Measurements from ENCODE around the gene CNTNAP2. TPM values are rescaled to one million over a fixed set of nuclear protein-coding genes. Genes with fewer than 3 reads are reported as not detected.

The CNTNAP2 gene
- total RNA-seq, 1 donor from 2014 or later: 110 TPM

DNA sequence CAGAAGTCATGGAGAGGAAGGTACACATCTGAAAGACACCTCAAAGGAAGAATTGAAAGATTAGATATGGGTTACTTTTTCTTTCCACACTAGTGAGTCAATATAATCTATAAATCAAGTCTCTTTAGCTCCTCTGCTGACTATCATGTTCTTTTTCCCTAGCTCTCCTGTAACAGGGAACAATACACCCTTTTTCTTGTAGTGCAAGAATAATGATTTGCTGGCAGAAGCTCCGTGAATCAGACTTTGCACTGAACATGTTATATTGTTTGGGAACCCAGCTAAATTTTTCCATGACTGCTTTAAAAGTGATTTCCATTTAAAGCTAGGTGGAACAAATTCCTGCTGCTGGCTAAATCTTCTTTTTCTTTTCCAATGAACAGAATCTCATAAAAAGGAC is 1717.4 kb downstream of the CNTNAP2 start:
- DNase-seq (ENCODE audit: low spot score in 2 of 2): no peak
- FAIRE-seq: no peak

DNA sequence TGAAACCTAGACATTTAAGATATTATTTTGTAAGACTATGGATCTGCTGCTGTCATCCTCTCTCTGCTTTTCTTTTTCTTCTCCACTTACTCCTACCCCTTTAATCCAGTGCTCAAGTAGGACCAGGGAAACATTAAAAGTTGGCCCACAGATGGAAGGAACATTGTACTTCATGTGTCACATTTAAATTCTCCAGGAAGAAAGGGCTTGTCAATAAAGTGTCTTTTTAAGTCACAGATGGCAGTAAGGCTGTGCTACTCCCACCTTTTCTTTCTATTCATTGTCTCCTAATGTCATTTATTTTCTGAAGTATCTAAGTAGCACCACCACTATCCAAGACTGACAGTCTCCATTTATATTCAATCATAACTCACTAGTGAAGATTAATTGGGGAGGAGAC is 1736.2 kb downstream of the CNTNAP2 start:
- DNase-seq (ENCODE audit: low spot score in 2 of 2) (no peak), FAIRE-seq (no peak)

DNA sequence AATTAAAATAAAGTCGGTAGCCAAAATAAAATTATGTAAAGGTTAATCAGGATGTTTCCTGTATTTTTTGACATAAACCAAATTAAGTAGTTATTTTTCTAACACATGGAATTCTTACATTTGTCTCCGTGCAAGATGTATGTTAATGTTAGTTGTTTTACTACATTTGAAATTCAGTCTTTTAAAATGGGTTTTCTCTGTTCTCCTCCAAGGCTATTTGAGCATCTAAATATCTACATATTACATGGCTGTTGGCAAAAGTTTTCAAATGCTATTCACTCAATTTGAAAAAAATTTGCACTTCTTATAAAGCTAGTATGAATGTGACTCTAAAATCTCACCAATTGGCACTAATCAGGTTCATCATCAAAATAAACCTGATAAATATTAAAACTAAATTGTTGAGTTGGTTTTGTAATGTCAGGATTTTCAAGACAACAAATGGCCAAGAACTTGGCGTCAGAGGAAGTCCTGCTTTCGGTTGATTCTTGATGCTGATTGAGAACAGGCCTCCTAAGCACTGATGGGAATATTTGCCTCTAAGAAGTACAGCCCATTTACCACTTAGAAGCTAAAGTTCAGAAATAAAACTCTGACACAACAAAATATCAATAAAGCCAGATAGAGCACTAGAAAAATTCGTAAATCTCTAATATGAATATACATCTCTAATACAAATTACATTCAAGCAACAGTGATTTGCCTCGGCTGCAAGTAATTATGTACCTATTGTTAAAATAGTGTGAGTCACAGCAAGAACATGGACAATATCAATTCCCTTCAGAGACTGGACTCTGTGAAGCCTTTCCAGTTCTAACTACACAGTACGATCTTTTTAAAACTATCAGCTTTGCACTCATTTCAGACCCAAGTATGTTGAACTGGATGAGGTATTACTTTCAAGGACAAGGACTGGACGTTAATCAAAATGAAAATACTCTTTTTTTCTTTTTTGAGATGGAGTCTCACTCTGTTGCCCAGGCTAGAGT is 1740.8 kb downstream of the CNTNAP2 start:
- DNase-seq (ENCODE audit: low spot score in 2 of 2): no peak
- FAIRE-seq: no peak

- DNase-seq (ENCODE audit: low spot score in 2 of 2): no peak
- no peak for FAIRE-seq
Measured at GRCh38 chr7:147858421-147858820, 1741.8 kb downstream of the CNTNAP2 start.

GRCh38 chr7:147859033-147859432 is 1742.4 kb downstream of the CNTNAP2 start:
- no peak for DNase-seq (ENCODE audit: low spot score in 2 of 2)
- no peak for FAIRE-seq

GRCh38 chr7:147859486-147859885 is 1742.9 kb downstream of the CNTNAP2 start:
- no peak for FAIRE-seq
- no peak for DNase-seq (ENCODE audit: low spot score in 2 of 2)

- DNase-seq (ENCODE audit: low spot score in 2 of 2) (no peak), FAIRE-seq (no peak)
Measured at GRCh38 chr7:147861058-147861716, 1744.6 kb downstream of the CNTNAP2 start.

DNA sequence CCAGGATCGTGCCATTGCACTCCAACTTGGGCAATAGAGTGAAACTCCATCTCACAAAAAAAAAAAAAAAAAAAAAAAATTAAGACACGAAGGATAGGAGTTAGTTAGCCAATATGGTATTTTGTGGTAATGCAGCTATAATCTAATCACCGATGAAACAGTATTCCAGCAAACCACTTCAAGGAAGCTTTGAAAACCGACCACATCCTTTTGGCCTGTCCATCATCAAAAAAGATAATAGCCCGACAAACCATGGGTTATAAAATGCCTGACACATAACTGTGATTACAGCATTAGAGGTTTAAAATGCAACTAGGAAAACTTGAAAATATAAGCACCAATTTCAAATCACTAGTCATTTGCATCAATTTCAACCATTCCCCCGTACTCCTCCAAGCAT is 1745.3 kb downstream of the CNTNAP2 start:
- FAIRE-seq (no peak), DNase-seq (ENCODE audit: low spot score in 2 of 2) (no peak)

DNA sequence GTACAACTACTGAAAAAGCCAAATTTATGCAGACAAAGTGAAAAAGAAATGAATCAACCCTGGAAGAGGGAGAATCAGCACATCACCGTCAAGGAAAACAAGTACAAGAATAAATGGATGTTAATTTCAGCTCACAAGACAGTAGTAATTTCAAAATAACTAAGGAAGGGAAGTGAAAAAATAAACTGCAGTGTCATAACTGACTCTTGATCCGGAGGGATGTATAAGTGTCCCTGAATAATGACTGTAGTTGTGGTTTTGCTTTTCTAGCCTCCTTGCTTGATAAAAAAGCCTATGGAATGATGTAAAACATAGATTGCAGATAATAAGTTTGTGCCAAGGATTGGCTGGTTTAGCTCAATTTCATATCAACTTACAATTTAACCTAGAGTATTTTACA is 1752.9 kb downstream of the CNTNAP2 start:
- DNase-seq (ENCODE audit: low spot score in 2 of 2) (no peak), FAIRE-seq (no peak)

DNA sequence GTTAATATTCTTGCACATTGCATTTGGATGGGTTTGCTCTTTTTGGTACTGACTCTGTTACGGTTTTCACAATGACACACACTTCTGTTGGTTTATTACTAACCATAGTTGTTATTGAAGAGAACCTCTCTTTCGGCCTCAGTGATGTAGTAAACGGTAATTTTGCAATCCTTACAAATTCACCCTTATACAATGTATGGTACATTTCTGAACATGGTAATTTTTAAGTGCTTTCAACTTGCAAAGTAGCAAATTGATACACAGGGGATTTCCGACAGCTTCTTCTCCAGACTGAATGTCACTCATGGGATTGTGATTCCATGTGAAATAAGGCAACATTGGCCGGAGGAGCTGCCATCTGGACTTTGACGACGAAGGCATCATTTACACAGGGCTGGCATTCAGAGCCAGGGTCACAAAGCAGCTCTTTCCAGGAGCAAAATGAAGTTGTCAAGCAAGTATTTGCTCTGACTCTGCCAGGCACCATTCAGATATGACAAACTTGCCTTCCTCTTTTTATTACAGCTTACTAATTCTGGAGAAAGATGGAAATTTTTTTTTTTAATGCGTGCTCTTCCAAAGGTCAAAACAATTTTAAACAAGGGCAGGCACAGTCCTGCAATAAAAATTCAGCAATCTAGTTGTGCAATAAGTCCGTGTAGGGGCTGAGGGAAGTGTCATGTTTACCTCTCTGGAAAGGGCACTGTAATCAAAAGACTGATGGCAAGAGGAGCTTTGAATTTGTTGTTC is 1762.5 kb downstream of the CNTNAP2 start:
- DNase-seq (ENCODE audit: low spot score in 2 of 2): no peak
- FAIRE-seq: no peak

GRCh38 chr7:147885869-147886268 is 1769.3 kb downstream of the CNTNAP2 start:
- no peak for DNase-seq (ENCODE audit: low spot score in 2 of 2)
- no peak for FAIRE-seq

DNA sequence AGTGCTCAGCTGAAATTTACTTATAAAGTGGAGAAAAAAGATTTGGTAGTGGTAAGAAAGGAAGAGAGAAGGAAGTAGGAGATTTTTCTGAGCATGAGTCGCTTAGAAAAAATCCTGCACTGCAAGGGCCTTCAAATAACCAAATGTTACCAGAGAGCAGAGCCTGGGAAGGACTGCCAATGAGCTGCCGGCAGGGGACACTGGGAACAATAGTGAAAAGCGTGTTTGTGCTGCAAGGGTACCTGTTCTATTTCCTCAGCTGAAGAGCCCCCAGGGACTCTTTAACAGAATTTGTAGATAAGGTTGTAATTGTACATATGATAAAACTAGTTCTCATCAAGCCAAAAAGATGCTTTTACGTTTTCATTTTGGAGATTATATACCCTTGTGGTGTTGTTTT is 1777.7 kb downstream of the CNTNAP2 start:
- FAIRE-seq (no peak), DNase-seq (ENCODE audit: low spot score in 2 of 2) (no peak)

- DNase-seq (ENCODE audit: low spot score in 2 of 2) (no peak), FAIRE-seq (no peak)
Measured at GRCh38 chr7:147896121-147896520, 1779.5 kb downstream of the CNTNAP2 start.

GRCh38 chr7:147903536-147904218 is 1787.1 kb downstream of the CNTNAP2 start:
- DNase-seq (ENCODE audit: low spot score in 2 of 2) (no peak), FAIRE-seq (no peak)

- DNase-seq (ENCODE audit: low spot score in 2 of 2) (no peak), FAIRE-seq (no peak)
Measured at GRCh38 chr7:147904219-147904576, 1787.6 kb downstream of the CNTNAP2 start.

GRCh38 chr7:147909431-147910148 is 1793.0 kb downstream of the CNTNAP2 start:
- FAIRE-seq (no peak), DNase-seq (ENCODE audit: low spot score in 2 of 2) (no peak)

DNA sequence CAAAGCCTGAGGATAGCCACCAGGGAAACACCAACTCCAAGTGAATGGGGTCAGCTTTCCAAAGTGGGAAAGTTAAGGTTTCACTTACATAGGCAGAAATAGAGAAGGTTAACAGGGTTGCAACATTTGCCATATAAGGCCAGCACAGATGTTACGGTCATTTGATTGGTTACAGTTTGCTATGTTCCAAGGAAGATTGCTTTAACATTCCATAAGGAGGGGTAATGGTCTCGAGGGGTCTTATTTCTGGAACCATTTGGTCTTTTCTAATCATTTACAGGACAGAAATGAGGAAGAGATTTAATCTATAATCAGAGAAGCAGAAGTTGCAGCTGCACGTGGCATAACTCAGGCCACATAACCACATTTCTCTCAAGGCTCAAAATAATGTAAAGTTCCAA is 1794.6 kb downstream of the CNTNAP2 start:
- FAIRE-seq: no peak

DNA sequence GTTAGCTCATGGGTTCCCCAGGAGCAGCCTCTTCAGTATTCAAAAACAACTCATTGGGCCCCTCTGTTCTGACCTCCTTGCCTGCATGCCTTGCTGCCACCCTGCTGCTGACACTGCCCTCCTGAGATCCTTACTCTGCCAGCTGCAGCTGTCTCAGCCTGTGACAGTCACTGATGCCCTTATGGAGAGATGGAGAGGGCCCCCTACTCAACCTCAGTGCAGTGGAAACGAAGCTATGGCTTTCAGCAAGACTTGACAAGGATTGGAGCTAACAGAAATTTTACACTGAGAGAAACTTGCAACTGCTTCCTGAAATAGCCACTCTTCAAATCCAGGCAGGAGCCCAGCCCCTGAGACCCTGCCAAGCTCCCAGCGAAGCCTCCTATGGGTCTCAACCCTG is 1795.7 kb downstream of the CNTNAP2 start:
- FAIRE-seq: no peak

More for the DNA sequence above, 1794.6 kb downstream of the CNTNAP2 start:
- DNase-seq (ENCODE audit: low spot score in 2 of 2): no peak

DNA sequence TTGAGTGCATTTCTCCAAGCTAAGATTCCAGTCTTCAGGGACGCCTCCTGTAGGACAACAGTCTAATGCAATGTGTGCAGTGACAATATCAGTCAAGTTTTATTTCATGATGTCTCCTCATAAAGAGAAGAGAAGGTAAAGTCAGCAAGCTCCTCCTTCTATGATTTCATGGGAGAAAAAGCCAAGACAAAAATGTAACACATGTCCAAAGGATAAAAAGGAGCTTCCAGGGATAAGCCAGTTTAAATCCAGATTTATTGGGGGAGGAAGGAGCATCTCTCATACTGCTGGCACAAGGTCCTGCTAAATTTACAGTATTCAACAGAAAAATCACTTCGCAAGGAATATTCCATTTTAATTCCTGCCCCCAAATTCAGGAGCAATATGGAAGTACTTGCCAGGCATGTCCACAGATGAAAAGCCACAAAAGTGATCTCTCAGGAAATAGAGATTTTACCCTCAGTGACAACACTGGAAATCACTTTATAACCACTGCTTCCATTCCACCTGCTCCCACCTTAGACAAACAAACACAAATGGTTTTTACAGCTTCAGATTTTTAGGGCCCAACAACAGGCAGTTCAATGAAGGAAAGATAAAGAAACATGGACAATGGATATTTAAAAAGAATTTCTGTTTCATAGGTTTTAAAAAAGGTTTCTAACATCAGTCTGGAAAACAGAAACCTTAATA is 1796.5 kb downstream of the CNTNAP2 start:
- no peak for FAIRE-seq
- DNase-seq (ENCODE audit: low spot score in 2 of 2): no peak

More for the DNA sequence above, 1795.7 kb downstream of the CNTNAP2 start:
- DNase-seq (ENCODE audit: low spot score in 2 of 2): no peak

Data from frontal cortex (tissue), 4 donors.